Measurements from ENCODE around the gene VEGFD. TPM values are rescaled to one million over a fixed set of nuclear protein-coding genes. Genes with fewer than 3 reads are reported as not detected.

VEGFD gene
- polyA plus RNA-seq, 4 donors, result 0.59 to 4.7 (median 0.78) TPM

- DNase-seq (ENCODE audit: low read depth in 4 of 4, low spot score in 3 of 4), result no peak
Observed at GRCh38 chrX:15366506-15367352, 17.5 kb downstream of the VEGFD start.

GRCh38 chrX:15359701-15360100 lies 24.5 kb downstream of the VEGFD start:
- no peak for DNase-seq (ENCODE audit: low read depth in 4 of 4, low spot score in 3 of 4)

GRCh38 chrX:15358533-15358932 lies 25.7 kb downstream of the VEGFD start:
- DNase-seq (ENCODE audit: low read depth in 4 of 4, low spot score in 3 of 4), result no peak

- no peak for DNase-seq (ENCODE audit: low read depth in 4 of 4, low spot score in 3 of 4)
Observed at GRCh38 chrX:15356444-15356843, 27.8 kb downstream of the VEGFD start.

GRCh38 chrX:15350329-15350996 lies 33.8 kb downstream of the VEGFD start:
- no peak for DNase-seq (ENCODE audit: low read depth in 4 of 4, low spot score in 3 of 4)

GRCh38 chrX:15349046-15349445 lies 35.2 kb downstream of the VEGFD start:
- DNase-seq (ENCODE audit: low read depth in 4 of 4, low spot score in 3 of 4), result peak in 2 of 4 donors; percentile 14 to 37

- DNase-seq (ENCODE audit: low read depth in 4 of 4, low spot score in 3 of 4), result no peak
Observed at GRCh38 chrX:15345976-15346375, 38.2 kb downstream of the VEGFD start.

- no peak for DNase-seq (ENCODE audit: low read depth in 4 of 4, low spot score in 3 of 4)
Observed at GRCh38 chrX:15344106-15344505, 40.1 kb downstream of the VEGFD start.

- DNase-seq (ENCODE audit: low read depth in 4 of 4, low spot score in 3 of 4), result no peak
Observed at GRCh38 chrX:15343075-15343476, 41.1 kb downstream of the VEGFD start.

- no peak for DNase-seq (ENCODE audit: low read depth in 4 of 4, low spot score in 3 of 4)
Observed at GRCh38 chrX:15340867-15341266, 43.3 kb downstream of the VEGFD start.

GRCh38 chrX:15336023-15336413 lies 48.2 kb downstream of the VEGFD start:
- peak in 2 of 4 donors; percentile 2 to 33 for DNase-seq (ENCODE audit: low read depth in 4 of 4, low spot score in 3 of 4)

GRCh38 chrX:15335135-15336022 lies 48.8 kb downstream of the VEGFD start, which contains the start of gene PIGA:
Gene PIGA, minus strand, starts transcription at chrX:15335523. Its CDS starts 3,593 bp downstream, at chrX:15331930.
- peak; percentile 77 to 88 (median 86) for DNase-seq (ENCODE audit: low read depth in 4 of 4, low spot score in 3 of 4)

GRCh38 chrX:15334561-15334960 lies 49.7 kb downstream of the VEGFD start:
- no peak for DNase-seq (ENCODE audit: low read depth in 4 of 4, low spot score in 3 of 4)

- no peak for DNase-seq (ENCODE audit: low read depth in 4 of 4, low spot score in 3 of 4)
Observed at GRCh38 chrX:15328821-15329220, 55.4 kb downstream of the VEGFD start.

GRCh38 chrX:15328131-15328530 lies 56.1 kb downstream of the VEGFD start:
- no peak for DNase-seq (ENCODE audit: low read depth in 4 of 4, low spot score in 3 of 4)

GRCh38 chrX:15322472-15322871 lies 61.7 kb downstream of the VEGFD start:
- DNase-seq (ENCODE audit: low read depth in 4 of 4, low spot score in 3 of 4), result no peak

GRCh38 chrX:15322072-15322471 lies 62.1 kb downstream of the VEGFD start:
- no peak for DNase-seq (ENCODE audit: low read depth in 4 of 4, low spot score in 3 of 4)

- no peak for DNase-seq (ENCODE audit: low read depth in 4 of 4, low spot score in 3 of 4)
Observed at GRCh38 chrX:15321447-15321846, 62.8 kb downstream of the VEGFD start.

- DNase-seq (ENCODE audit: low read depth in 4 of 4, low spot score in 3 of 4), result no peak
Observed at GRCh38 chrX:15320297-15320696, 63.9 kb downstream of the VEGFD start.

- DNase-seq (ENCODE audit: low read depth in 4 of 4, low spot score in 3 of 4), result no peak
Observed at GRCh38 chrX:15319075-15319474, 65.1 kb downstream of the VEGFD start.

- DNase-seq (ENCODE audit: low read depth in 4 of 4, low spot score in 3 of 4), result no peak
Observed at GRCh38 chrX:15315509-15315908, 68.7 kb downstream of the VEGFD start, which contains the start of gene ASB11. Gene ASB11, minus strand, starts transcription at chrX:15315640. Its CDS starts 35 bp downstream, at chrX:15315605.

Data from left renal pelvis (tissue), 4 donors.